Loucy (cell line): Measurements from ENCODE around the gene ASTL.

ENCODE experiments used
- H2AFZ ChIP-seq: fragments of 200-600 bp; sonication (generic); 2 replicates; pipeline ENCODE4 v1.6.0; 2016; ENCODE audit warnings: antibody characterized with exemption, mild to moderate bottlenecking, low read length, moderate library complexity
- H3F3A ChIP-seq: fragments of 200-600 bp; 2 replicates; pipeline ENCODE4 v1.6.0; 2016; ENCODE audit warnings: antibody characterized with exemption, low read depth, mild to moderate bottlenecking
- H3K27me3 ChIP-seq: fragments of 200-600 bp; sonication (generic); 2 replicates; pipeline ENCODE4 v1.6.1; 2014; ENCODE audit warnings: low read length, mild to moderate bottlenecking; ENCODE audit not compliant: insufficient read depth, poor library complexity, severe bottlenecking
- H3K36me3 ChIP-seq: fragments of 200-600 bp; sonication (generic); 2 replicates; pipeline ENCODE4 v1.6.1; 2016; ENCODE audit warnings: low read length; ENCODE audit not compliant: insufficient read depth
- H3K4me1 ChIP-seq: fragments of 200-600 bp; sonication (generic); 2 replicates; pipeline ENCODE4 v1.5.1; 2014; ENCODE audit warnings: low read length, mild to moderate bottlenecking; ENCODE audit not compliant: insufficient read depth, poor library complexity, severe bottlenecking
- H3K4me2 ChIP-seq: fragments of 200-600 bp; sonication (generic); 2 replicates; pipeline ENCODE4 v1.6.0; 2014; ENCODE audit warnings: antibody characterized with exemption, low read length, low read depth, mild to moderate bottlenecking; ENCODE audit not compliant: poor library complexity, severe bottlenecking
- H3K4me3 ChIP-seq: fragments of 200-600 bp; sonication (generic); 2 replicates; pipeline ENCODE4 v1.5.1; 2014; ENCODE audit warnings: low read length, mild to moderate bottlenecking, mixed read lengths; ENCODE audit not compliant: poor library complexity, severe bottlenecking
- H3K79me2 ChIP-seq: fragments of 200-600 bp; sonication (generic); 2 replicates; pipeline ENCODE4 v1.6.1; 2014; ENCODE audit warnings: low read length; ENCODE audit not compliant: insufficient read depth
- H3K9ac ChIP-seq: fragments of 200-600 bp; sonication (generic); 2 replicates; pipeline ENCODE4 v1.6.0; 2014; ENCODE audit warnings: mild to moderate bottlenecking, low read depth, low read length, moderate library complexity; ENCODE audit not compliant: poor library complexity, severe bottlenecking
- H3K9me2 ChIP-seq: fragments of 200-600 bp; sonication (generic); replicated peaks from 2 replicates; pipeline ENCODE4 v1.6.1; 2016; ENCODE audit warnings: low read depth, low read length, mixed read lengths
- H3K9me3 ChIP-seq: fragments of 200-600 bp; sonication (generic); 2 replicates; pipeline ENCODE4 v1.6.1; 2014; ENCODE audit warnings: mild to moderate bottlenecking, antibody characterized with exemption, low read length, low read depth; ENCODE audit not compliant: insufficient read depth
- H4K20me1 ChIP-seq: fragments of 200-600 bp; sonication (generic); 2 replicates; pipeline ENCODE4 v1.6.0; 2014; ENCODE audit warnings: antibody characterized with exemption, low read length, mild to moderate bottlenecking; ENCODE audit not compliant: insufficient read depth, poor library complexity, severe bottlenecking
- CTCF ChIP-seq: fragments of 200-600 bp; sonication (generic); conservative IDR thresholded peaks from 2 replicates; pipeline ENCODE4 v1.5.1; 2014; ENCODE audit warnings: mild to moderate bottlenecking, antibody characterized with exemption, low read length
- EZH2phosphoT487 ChIP-seq: fragments of 200-600 bp; IDR thresholded peaks from 2 replicates; pipeline ENCODE4 v1.6.1; 2018; ENCODE audit warnings: antibody characterized with exemption, mild to moderate bottlenecking, moderate library complexity, borderline replicate concordance

Gene ASTL

GRCh38 chr2:96151595-96152303 is 13.4 kb upstream of the ASTL start:
- Histone ChIP-seq H3K4me2 (no peak overlapping the region), H2AFZ (no peak overlapping the region), H3K4me3 (no peak overlapping the region), H4K20me1 (no peaks in the 10 kb centered on the region), H3K9ac (no peak overlapping the region), H3K4me1 (peaks cover 41% of the 10 kb centered on the region), H3F3A (no peaks in the 10 kb centered on the region), H3K79me2 (no peaks in the 10 kb centered on the region), H3K36me3 (no peaks in the 10 kb centered on the region), H3K9me2 (no peaks in the 10 kb centered on the region), H3K27me3 (no peaks in the 10 kb centered on the region), H3K9me3 (no peaks in the 10 kb centered on the region)
- TF ChIP-seq EZH2phosphoT487 (no peak), CTCF (no peak)

- Histone ChIP-seq H4K20me1 (no peaks in the 10 kb centered on the region), H3K9me3 (no peaks in the 10 kb centered on the region), H3K27me3 (no peaks in the 10 kb centered on the region), H3F3A (no peaks in the 10 kb centered on the region), H3K4me2 (no peak overlapping the region), H3K4me3 (no peak overlapping the region), H3K9ac (no peak overlapping the region), H3K9me2 (no peaks in the 10 kb centered on the region), H3K4me1 (peaks cover 42% of the 10 kb centered on the region), H2AFZ (no peak overlapping the region), H3K79me2 (no peaks in the 10 kb centered on the region), H3K36me3 (no peaks in the 10 kb centered on the region)
- no peak for TF ChIP-seq EZH2phosphoT487
- TF ChIP-seq CTCF: no peak
Observed at GRCh38 chr2:96150791-96151594, 12.7 kb upstream of the ASTL start.

GRCh38 chr2:96150007-96150640 is 11.8 kb upstream of the ASTL start:
- no peaks in the 10 kb centered on the region for H3K27me3 ChIP-seq
- peaks cover 45% of the 10 kb centered on the region for H3K4me1 ChIP-seq
- H2AFZ ChIP-seq: no peak overlapping the region
- no peak for TF ChIP-seq EZH2phosphoT487
- TF ChIP-seq CTCF: no peak
- H4K20me1 ChIP-seq: no peaks in the 10 kb centered on the region
- H3K4me2 ChIP-seq: no peak overlapping the region
- H3K4me3 ChIP-seq: no peak overlapping the region
- H3K9ac ChIP-seq: no peak overlapping the region
- no peaks in the 10 kb centered on the region for H3K36me3 ChIP-seq
- peaks cover under 1% of the 10 kb centered on the region for H3K79me2 ChIP-seq
- no peaks in the 10 kb centered on the region for H3F3A ChIP-seq
- no peaks in the 10 kb centered on the region for H3K9me3 ChIP-seq
- H3K9me2 ChIP-seq: no peaks in the 10 kb centered on the region
